ENCODE results near the gene METAP1. TPM values are rescaled to one million over a fixed set of nuclear protein-coding genes. Genes with fewer than 3 reads are reported as not detected.

METAP1 gene
- total and polyA plus RNA-seq, 2 of the 8 experiments (the other 6 are each of a cell fraction or from before 2014, with no cell fraction given), result 50.6 to 85.2 TPM

- TF ChIP-seq SRF (IDR thresholded peaks at IDR 0.05; ENCODE audit: low read depth, low read length) (no peak), BRCA1 (IDR thresholded peaks at IDR 0.05; ENCODE audit: low read depth, low read length) (no peak), POLR2AphosphoS5 (IDR thresholded peaks at IDR 0.05; ENCODE audit: low read depth, low read length) (no peak), CEBPB (IDR thresholded peaks at IDR 0.05; ENCODE audit: low read depth, low read length) (no peak), SP1 (IDR thresholded peaks at IDR 0.05; ENCODE audit: low read depth, low read length) (no peak), JUND (IDR thresholded peaks at IDR 0.05; ENCODE audit: low read length) (no peak), GABPA (IDR thresholded peaks at IDR 0.05; ENCODE audit: borderline replicate concordance, insufficient read depth, low read length) (no peak)
Observed at GRCh38 chr4:99071159-99071558, 75.6 kb downstream of the METAP1 start (continued).
